HepG2 (cell line): ENCODE measurements around the gene CBX5. TPM values are rescaled to one million over a fixed set of nuclear protein-coding genes. Genes with fewer than 3 reads are reported as not detected.

Experiments
- AKNA ChIP-seq: sonication (generic); formaldehyde crosslinking; IDR thresholded peaks from 2 replicates; pipeline ENCODE4 v1.4.0; 2020; ENCODE audit warnings: missing genetic modification reagents, borderline replicate concordance
- CREB1 ChIP-seq, 2 experiments: fragments of 450-650 bp in 1 of 2; IDR thresholded peaks; 2 replicates each; pipeline ENCODE4 v1.6.1; 2016 to 2017; ENCODE audit warnings: control low read depth in 1 of 2, mild to moderate bottlenecking in 1 of 2, missing compliant biosample characterization in 1 of 2, missing genetic modification characterization in 1 of 2
- FLYWCH1 ChIP-seq: sonication (generic); formaldehyde crosslinking; IDR thresholded peaks from 2 replicates; pipeline ENCODE4 v1.8.1; 2023; ENCODE audit warnings: mild to moderate bottlenecking, missing genetic modification reagents
- GMEB1 ChIP-seq: sonication (generic); formaldehyde crosslinking; IDR thresholded peaks from 2 replicates; pipeline ENCODE4 v1.5.1; 2020; ENCODE audit warnings: missing genetic modification reagents, mild to moderate bottlenecking, borderline replicate concordance
- MBNL3 ChIP-seq: fragments of 250-450 bp; sonication (Bioruptor Pico); conservative IDR thresholded peaks from 2 replicates; pipeline ENCODE4 v1.8.0; 2022; ENCODE audit warnings: mild to moderate bottlenecking, inconsistent platforms
- MEF2D ChIP-seq: sonication (generic); formaldehyde crosslinking; IDR thresholded peaks from 2 replicates; pipeline ENCODE4 v1.5.1; 2020; ENCODE audit warnings: mild to moderate bottlenecking, missing genetic modification reagents
- NR2C2 ChIP-seq: sonication (generic); formaldehyde crosslinking; IDR thresholded peaks from 2 replicates; pipeline ENCODE4 v1.4.0; 2020; ENCODE audit warnings: missing genetic modification reagents, mild to moderate bottlenecking, moderate library complexity, borderline replicate concordance
- PHF20 ChIP-seq: sonication (generic); formaldehyde crosslinking; IDR thresholded peaks from 2 replicates; pipeline ENCODE4 v1.5.0; 2020; ENCODE audit warnings: mild to moderate bottlenecking, missing genetic modification reagents
- PRMT3 ChIP-seq: sonication (generic); formaldehyde crosslinking; IDR thresholded peaks from 2 replicates; pipeline ENCODE4 v1.8.1; 2022; ENCODE audit warnings: low read depth, mild to moderate bottlenecking, moderate library complexity, missing genetic modification reagents, borderline replicate concordance
- TIGD3 ChIP-seq: sonication (generic); formaldehyde crosslinking; IDR thresholded peaks from 2 replicates; pipeline ENCODE4 v1.5.1; 2020; ENCODE audit warnings: mild to moderate bottlenecking, missing genetic modification reagents, borderline replicate concordance
- TMF1 ChIP-seq: sonication (generic); formaldehyde crosslinking; IDR thresholded peaks from 2 replicates; pipeline ENCODE4 v1.8.1; 2022; ENCODE audit warnings: low read depth, missing genetic modification reagents
- ZBTB34 ChIP-seq: sonication (generic); formaldehyde crosslinking; IDR thresholded peaks from 2 replicates; pipeline ENCODE4 v1.8.0; 2022; ENCODE audit warnings: mild to moderate bottlenecking, missing genetic modification reagents
- ZNF484 ChIP-seq: sonication (generic); formaldehyde crosslinking; IDR thresholded peaks from 2 replicates; pipeline ENCODE4 v1.5.1; 2020; ENCODE audit warnings: mild to moderate bottlenecking, low read depth, missing genetic modification reagents, borderline replicate concordance
- ZNF501 ChIP-seq: sonication (generic); formaldehyde crosslinking; IDR thresholded peaks from 2 replicates; pipeline ENCODE4 v1.5.1; 2020; ENCODE audit warnings: mild to moderate bottlenecking, moderate library complexity, missing genetic modification reagents
- ZNF512 ChIP-seq: sonication (generic); formaldehyde crosslinking; IDR thresholded peaks from 2 replicates; pipeline ENCODE4 v1.4.0; 2020; ENCODE audit warnings: mild to moderate bottlenecking, missing genetic modification reagents
- ZSCAN25 ChIP-seq: sonication (generic); formaldehyde crosslinking; IDR thresholded peaks from 2 replicates; pipeline ENCODE4 v1.8.0; 2022; ENCODE audit warnings: mild to moderate bottlenecking, missing genetic modification reagents
- polyA plus RNA-seq, 8 experiments: library from polyadenylated mRNA; depleted of rRNA in 3 of 8; stranded (reverse) in 7 of 8; unstranded in 1 of 8; fragments of >200 nt; fragmentation: Illumina TruSeq in 4 of 8; extraction: Trizol in 4 of 8; gene quantifications; 2 replicates each; pipeline versions ENCODE4 v1.2.1 to v1.2.3, GENCODE V29; 2011 to 2016; ENCODE audit warnings: low read depth in 4 of 8, missing spikeins in 1 of 8, mixed read lengths in 1 of 8; ENCODE audit not compliant: insufficient read depth in 1 of 8
- total RNA-seq, 5 experiments: library from RNA; depleted of rRNA; stranded (reverse); fragments of >200 nt; fragmentation: Illumina TruSeq; extraction: Trizol; gene quantifications; 2 replicates each; pipeline ENCODE4 v1.2.3, GENCODE V29; 2016; ENCODE audit warnings: low read depth in 1 of 5

The CBX5 gene
- total and polyA plus RNA-seq, 2 of the 13 experiments (the other 11 are each of a cell fraction or from before 2014, with no cell fraction given) = 16.0 to 22.2 TPM

GRCh38 chr12:54280468-54281260 lies 742 bp upstream of the CBX5 start, which contains the start of gene HNRNPA1 (continued):
- TF ChIP-seq ZSCAN25 (peak; percentile 48; the same call in 1 of the 2 replicates), FLYWCH1 (CRISPR knock-in tag) (peak; percentile 92; the same call in 1 of the 2 replicates), NR2C2 (peak; percentile 44; the same call in 1 of the 2 replicates), GMEB1 (no peak; the same call in none of the 2 replicates), ZBTB34 (no peak), MBNL3 (CRISPR knock-in tag) (no peak), ZNF512 (CRISPR knock-in tag) (0 out of 2 replicates have a peak, but pooled peaks have one; percentile 20), TIGD3 (no peak), PRMT3 (no peak), CREB1 (IDR thresholded peaks at IDR 0.05) (peak; percentile 94), CREB1 (CRISPR knock-in tag; IDR thresholded peaks at IDR 0.05) (peak; percentile 97), AKNA (CRISPR knock-in tag) (peak; percentile 89; the same call in 1 of the 2 replicates), ZNF501 (CRISPR knock-in tag) (peak; percentile 68), PHF20 (0 out of 2 replicates have a peak, but pooled peaks have one; percentile 50), TMF1 (CRISPR knock-in tag) (0 out of 2 replicates have a peak, but pooled peaks have one; percentile 10), MEF2D (CRISPR knock-in tag) (no peak; the same call in 1 of the 2 replicates), ZNF484 (CRISPR knock-in tag) (no peak)
